ENCODE measurements around the gene ERFE. TPM values are rescaled to one million over a fixed set of nuclear protein-coding genes. Genes with fewer than 3 reads are reported as not detected.

The ERFE gene
- total RNA-seq, 4 donors from 2014 or later = 0.46 to 3.3 (median 1.3) TPM

DNA sequence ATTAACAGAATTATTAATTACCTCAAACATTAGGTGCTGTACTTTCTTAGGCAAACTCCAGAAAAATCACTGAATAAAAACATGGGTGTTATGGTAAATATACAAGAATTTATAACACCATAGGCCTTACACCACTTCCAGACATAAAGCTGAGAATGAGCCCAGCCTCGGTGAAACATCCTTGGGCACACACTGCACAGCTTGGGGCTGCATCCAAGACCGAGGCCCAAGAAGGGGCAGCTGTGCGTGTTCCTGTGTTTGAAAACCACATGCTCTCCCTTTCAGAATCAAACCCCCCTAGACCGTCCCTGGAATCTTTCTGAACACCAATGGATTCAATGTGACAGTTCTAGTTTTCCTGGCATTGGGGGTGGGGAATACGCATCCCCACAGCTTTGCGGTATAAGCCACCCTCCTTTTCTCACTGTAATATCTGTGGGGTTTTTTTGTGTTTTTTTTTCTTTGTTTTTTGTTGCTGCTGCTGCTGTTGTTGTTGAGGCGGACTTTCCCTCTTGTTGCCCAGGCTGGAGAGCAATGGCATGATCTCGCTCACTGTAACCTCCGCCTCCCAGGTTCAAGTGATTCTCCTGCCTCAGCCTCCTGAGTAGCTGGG, 12.9 kb downstream of the ERFE start:
- H3K27me3 ChIP-seq = no peaks in the 10 kb centered on the region
- no peak overlapping the region for H3K4me3 ChIP-seq
- intact Hi-C loops (cut with DNase I; ENCODE audit: low total_unique reads) (no loop called here), in situ Hi-C loops (cut with MboI; ENCODE audit: low sequenced_read_pairs in 4 of 4) (no loop called here)
- H3K27ac ChIP-seq = no peak overlapping the region
- H3K4me1 ChIP-seq = peaks cover 4 to 10% of the 10 kb centered on the region in 2 donors
- no peak for DNase-seq
- no peaks in the 10 kb centered on the region for H3K9me3 ChIP-seq
- H3K36me3 ChIP-seq = peaks cover 0 to 62% of the 10 kb centered on the region in 2 donors
- TF ChIP-seq, protein P1, sequence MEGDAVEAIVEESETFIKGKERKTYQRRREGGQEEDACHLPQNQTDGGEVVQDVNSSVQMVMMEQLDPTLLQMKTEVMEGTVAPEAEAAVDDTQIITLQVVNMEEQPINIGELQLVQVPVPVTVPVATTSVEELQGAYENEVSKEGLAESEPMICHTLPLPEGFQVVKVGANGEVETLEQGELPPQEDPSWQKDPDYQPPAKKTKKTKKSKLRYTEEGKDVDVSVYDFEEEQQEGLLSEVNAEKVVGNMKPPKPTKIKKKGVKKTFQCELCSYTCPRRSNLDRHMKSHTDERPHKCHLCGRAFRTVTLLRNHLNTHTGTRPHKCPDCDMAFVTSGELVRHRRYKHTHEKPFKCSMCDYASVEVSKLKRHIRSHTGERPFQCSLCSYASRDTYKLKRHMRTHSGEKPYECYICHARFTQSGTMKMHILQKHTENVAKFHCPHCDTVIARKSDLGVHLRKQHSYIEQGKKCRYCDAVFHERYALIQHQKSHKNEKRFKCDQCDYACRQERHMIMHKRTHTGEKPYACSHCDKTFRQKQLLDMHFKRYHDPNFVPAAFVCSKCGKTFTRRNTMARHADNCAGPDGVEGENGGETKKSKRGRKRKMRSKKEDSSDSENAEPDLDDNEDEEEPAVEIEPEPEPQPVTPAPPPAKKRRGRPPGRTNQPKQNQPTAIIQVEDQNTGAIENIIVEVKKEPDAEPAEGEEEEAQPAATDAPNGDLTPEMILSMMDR (IDR thresholded peaks at IDR 0.05 in 4 of 5, conservative IDR thresholded peaks at IDR 0.05 in 1 of 5) = no peak
- TF ChIP-seq POLR2A (IDR thresholded peaks at IDR 0.05) = no peak
- ATAC-seq = no peak

DNA sequence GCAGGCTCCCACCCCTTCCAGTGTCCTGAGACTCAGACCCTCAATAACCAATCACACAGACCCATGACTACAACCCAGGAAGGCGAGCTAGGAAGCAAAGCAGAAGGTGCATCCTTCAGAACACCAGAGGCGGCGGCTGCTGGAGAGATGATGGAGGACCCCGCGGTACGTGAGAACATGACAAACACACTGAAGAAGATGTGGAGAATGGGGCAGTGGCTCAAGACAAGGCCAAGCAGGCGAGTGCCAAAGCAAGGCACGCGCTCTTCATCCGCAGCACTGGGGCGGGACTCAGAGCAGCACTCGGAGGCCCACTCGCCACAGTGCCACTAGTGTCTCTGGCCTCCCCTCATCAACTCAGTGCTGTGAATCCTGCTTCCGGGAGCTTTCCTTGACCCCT, 13.7 kb downstream of the ERFE start:
- in situ Hi-C loops (cut with MboI; ENCODE audit: low sequenced_read_pairs in 4 of 4) = no loop called here
- DNase-seq (no peak), ATAC-seq (no peak)
- no peaks in the 10 kb centered on the region for H3K27me3 ChIP-seq
- H3K4me1 ChIP-seq = peaks cover 0 to 10% of the 10 kb centered on the region in 2 donors
- no peak overlapping the region for H3K4me3 ChIP-seq
- H3K27ac ChIP-seq = no peak overlapping the region
- intact Hi-C loops (cut with DNase I; ENCODE audit: low total_unique reads) = no loop called here
- no peak for TF ChIP-seq POLR2A (IDR thresholded peaks at IDR 0.05)
- TF ChIP-seq, protein P1 (IDR thresholded peaks at IDR 0.05 in 4 of 5, conservative IDR thresholded peaks at IDR 0.05 in 1 of 5) = no peak
- peaks cover 0 to 64% of the 10 kb centered on the region in 2 donors for H3K36me3 ChIP-seq
- H3K9me3 ChIP-seq = no peaks in the 10 kb centered on the region

DNA sequence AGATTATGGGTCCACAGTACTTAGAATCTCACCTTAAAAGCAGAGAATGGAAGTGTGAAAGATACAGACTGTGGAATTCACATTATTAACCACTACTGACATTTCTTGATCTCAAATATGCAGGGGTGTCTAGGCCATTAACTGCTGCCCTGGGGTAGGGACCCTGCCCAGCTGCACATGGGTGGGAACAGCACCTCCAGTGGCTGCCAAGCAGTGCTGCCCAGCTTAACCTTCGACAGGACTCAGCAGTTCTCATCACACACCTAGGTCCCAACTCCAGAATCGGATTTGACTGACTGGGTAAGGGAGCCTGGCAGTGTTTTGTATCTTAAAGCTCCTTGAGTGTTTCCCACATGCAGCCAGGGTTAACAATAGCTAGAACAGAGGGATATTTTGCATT, 14.9 kb downstream of the ERFE start:
- TF ChIP-seq, protein P1 (IDR thresholded peaks at IDR 0.05 in 4 of 5, conservative IDR thresholded peaks at IDR 0.05 in 1 of 5) = peak in 1 of 5 experiments; percentile 16
- no peak for TF ChIP-seq POLR2A (IDR thresholded peaks at IDR 0.05)
- DNase-seq = no peak
- H3K27me3 ChIP-seq = no peaks in the 10 kb centered on the region
- ATAC-seq = no peak
- intact Hi-C loops (cut with DNase I; ENCODE audit: low total_unique reads) = no loop called here
- no peak overlapping the region for H3K27ac ChIP-seq
- H3K36me3 ChIP-seq = peaks cover 0 to 69% of the 10 kb centered on the region in 2 donors
- in situ Hi-C loops (cut with MboI; ENCODE audit: low sequenced_read_pairs in 4 of 4) = no loop called here
- no peak overlapping the region for H3K4me3 ChIP-seq
- no peaks in the 10 kb centered on the region for H3K9me3 ChIP-seq
- peaks cover 0 to 10% of the 10 kb centered on the region in 2 donors for H3K4me1 ChIP-seq

DNA sequence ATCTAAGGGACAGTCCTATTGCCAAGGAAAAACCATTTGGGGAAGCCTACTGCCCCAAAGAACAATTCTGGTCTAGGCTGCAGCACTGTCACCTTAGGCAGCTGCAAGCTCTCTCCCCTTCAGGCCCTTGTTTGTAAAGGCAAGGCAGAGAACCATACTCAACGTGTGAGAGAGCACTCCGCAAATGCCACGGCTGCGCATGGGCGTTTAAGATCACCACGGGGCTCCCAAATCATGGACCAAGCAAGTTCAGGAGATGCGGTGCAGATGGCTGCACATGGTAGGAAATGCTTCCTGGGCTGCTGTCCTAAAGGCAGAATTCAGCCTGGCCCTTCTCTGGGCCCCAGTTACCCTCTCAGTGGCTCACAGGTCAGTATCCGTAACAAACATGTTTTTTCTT, 15.5 kb downstream of the ERFE start:
- Histone ChIP-seq H3K4me3 (no peak overlapping the region), H3K36me3 (peaks cover 0 to 75% of the 10 kb centered on the region in 2 donors), H3K4me1 (peaks cover 0 to 5% of the 10 kb centered on the region in 2 donors), H3K27ac (no peak overlapping the region), H3K27me3 (no peaks in the 10 kb centered on the region), H3K9me3 (no peaks in the 10 kb centered on the region)
- in situ Hi-C loops (cut with MboI; ENCODE audit: low sequenced_read_pairs in 4 of 4) (no loop called here), intact Hi-C loops (cut with DNase I; ENCODE audit: low total_unique reads) (no loop called here)
- DNase-seq (no peak), ATAC-seq (no peak)
- no peak for TF ChIP-seq POLR2A (IDR thresholded peaks at IDR 0.05)
- TF ChIP-seq, protein P1 (IDR thresholded peaks at IDR 0.05 in 4 of 5, conservative IDR thresholded peaks at IDR 0.05 in 1 of 5) = no peak

DNA sequence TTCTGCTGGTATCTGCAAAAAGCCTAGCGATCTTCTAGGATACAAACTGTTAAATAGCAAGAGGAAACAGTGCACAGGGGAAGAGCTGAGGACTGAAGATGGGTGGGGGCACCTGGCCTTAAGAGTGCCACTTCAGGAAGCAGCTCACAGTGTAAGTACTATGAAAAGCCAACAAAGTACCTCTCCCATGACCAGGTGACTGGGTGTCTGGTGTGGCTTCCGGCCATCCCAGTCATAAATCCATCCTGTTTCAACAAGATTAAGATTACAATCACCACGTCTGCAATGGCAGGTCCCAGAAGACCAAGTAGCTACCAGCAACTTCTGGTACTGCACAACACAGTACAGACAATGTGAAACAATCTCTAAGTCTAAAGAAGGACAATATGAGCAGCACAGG, 15.9 kb downstream of the ERFE start:
- no peak overlapping the region for H3K27ac ChIP-seq
- peaks cover 0 to 78% of the 10 kb centered on the region in 2 donors for H3K36me3 ChIP-seq
- ATAC-seq = no peak
- DNase-seq = no peak
- no peaks in the 10 kb centered on the region for H3K9me3 ChIP-seq
- in situ Hi-C loops (cut with MboI; ENCODE audit: low sequenced_read_pairs in 4 of 4) (no loop called here), intact Hi-C loops (cut with DNase I; ENCODE audit: low total_unique reads) (no loop called here)
- H3K27me3 ChIP-seq = no peaks in the 10 kb centered on the region
- TF ChIP-seq, protein P1 (IDR thresholded peaks at IDR 0.05 in 4 of 5, conservative IDR thresholded peaks at IDR 0.05 in 1 of 5) = no peak
- no peak for TF ChIP-seq POLR2A (IDR thresholded peaks at IDR 0.05)
- H3K4me3 ChIP-seq = no peak overlapping the region
- peaks cover 0 to 4% of the 10 kb centered on the region in 2 donors for H3K4me1 ChIP-seq

Data from gastrocnemius medialis (tissue), 4 donors.